ENCODE data around the gene IRF7. TPM values are rescaled to one million over a fixed set of nuclear protein-coding genes. Genes with fewer than 3 reads are reported as not detected.

The IRF7 gene
- total RNA-seq (2021) (8.7 and 8.8 TPM in 2 replicates), Bru-seq, nascent RNA (percentile 25 among the genes with signal in this experiment), BruChase-seq, experiment 1, labeled RNA remaining after a 2-hour chase (percentile 32 among the genes with signal in this experiment), BruChase-seq, experiment 2, labeled RNA remaining after a 6-hour chase (percentile 50 among the genes with signal in this experiment)
- long read RNA-seq, transcript IRF7-205 (11 exons, 1,974 nt), result major isoform, 13 of 27 reads
- long read RNA-seq, partial matches to known transcripts, result 2 of 27 reads
- long read RNA-seq, other reads (novel, unspliced or antisense), result 8 of 27 reads

DNA sequence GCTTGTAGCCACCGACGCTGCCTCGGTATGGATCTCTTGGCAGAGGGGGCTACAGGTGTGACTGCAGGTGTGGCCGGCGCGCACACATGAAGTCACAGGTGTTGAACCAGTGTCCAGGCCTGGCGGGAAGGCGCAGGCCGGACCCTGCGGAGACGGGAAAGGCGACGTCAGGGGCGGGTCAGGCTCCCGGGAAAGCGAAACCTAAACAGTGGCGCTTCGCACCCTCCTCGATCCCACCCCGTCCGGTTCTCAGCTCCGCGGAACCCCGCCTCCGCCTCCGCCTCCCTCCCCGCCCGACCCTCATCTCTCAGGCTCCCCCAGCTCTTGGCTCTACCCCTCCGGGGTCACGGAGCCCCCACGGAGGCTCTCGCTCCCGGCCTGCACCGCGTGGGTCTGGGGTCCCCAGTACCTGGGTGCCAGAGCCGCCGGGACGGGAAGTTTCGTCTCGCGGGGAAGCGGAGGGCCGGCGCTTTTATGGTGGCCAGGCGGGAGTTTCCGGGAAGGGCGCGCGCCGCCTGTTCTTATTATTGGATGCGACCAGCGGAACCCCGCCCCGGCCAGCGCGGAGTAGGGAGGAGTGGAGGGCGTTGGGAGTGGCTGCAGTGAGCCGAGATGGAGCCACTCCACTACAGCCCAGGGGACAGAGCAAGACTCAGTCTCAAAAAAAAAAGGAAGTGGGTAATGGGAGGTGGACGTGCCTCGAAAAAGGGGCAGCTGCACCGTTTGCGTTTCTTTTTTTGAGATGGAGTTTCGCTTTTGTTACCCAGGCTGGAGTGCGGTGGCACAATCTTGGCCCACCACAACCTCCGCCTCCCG, at the start of gene IRF7:
IRF7 (minus strand) TSS at position 447 of the 816 bp plus-strand sequence. CDS start 586 bp downstream, outside the sequence.
- Histone ChIP-seq H3K4me3 (ENCODE audit: low read depth, low read length, poor library complexity, severe bottlenecking) (peak within 1 kb of the TSS; percentile 67), H3K36me3 (ENCODE audit: insufficient read depth, low read length, poor library complexity, severe bottlenecking) (peaks cover 17% of the 10 kb centered on the region), H3K27ac (ENCODE audit: low read depth, low read length, poor library complexity, severe bottlenecking) (peak within 1 kb of the TSS; percentile 89), H3K9me3 (ENCODE audit: low read depth, low read length, poor library complexity, severe bottlenecking) (no peaks in the 10 kb centered on the region), H3K27me3 (replicated peaks; ENCODE audit: insufficient read depth, low read depth, low read length, poor library complexity) (no peaks in the 10 kb centered on the region), H3K4me1 (ENCODE audit: insufficient read depth, low read length, poor library complexity, severe bottlenecking) (no peaks in the 10 kb centered on the region)
- ChIA-PET CTCF (no interaction called here), POLR2A (ENCODE audit: low non-redundant PET) (no interaction called here)
- peak; percentile 94 for DNase-seq (ENCODE audit: low spot score)
- no peak for TF ChIP-seq EZH2 (IDR thresholded peaks at IDR 0.05; ENCODE audit: borderline replicate concordance, low read depth, low read length, poor library complexity, severe bottlenecking)
- TF ChIP-seq, protein P1, sequence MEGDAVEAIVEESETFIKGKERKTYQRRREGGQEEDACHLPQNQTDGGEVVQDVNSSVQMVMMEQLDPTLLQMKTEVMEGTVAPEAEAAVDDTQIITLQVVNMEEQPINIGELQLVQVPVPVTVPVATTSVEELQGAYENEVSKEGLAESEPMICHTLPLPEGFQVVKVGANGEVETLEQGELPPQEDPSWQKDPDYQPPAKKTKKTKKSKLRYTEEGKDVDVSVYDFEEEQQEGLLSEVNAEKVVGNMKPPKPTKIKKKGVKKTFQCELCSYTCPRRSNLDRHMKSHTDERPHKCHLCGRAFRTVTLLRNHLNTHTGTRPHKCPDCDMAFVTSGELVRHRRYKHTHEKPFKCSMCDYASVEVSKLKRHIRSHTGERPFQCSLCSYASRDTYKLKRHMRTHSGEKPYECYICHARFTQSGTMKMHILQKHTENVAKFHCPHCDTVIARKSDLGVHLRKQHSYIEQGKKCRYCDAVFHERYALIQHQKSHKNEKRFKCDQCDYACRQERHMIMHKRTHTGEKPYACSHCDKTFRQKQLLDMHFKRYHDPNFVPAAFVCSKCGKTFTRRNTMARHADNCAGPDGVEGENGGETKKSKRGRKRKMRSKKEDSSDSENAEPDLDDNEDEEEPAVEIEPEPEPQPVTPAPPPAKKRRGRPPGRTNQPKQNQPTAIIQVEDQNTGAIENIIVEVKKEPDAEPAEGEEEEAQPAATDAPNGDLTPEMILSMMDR (conservative IDR thresholded peaks at IDR 0.05; ENCODE audit: low read depth, low read length), result no peak
- intact Hi-C loops (cut with micrococcal nuclease; ENCODE audit: unreplicated experiment), result no loop called here
- BruUV-seq (replicated peaks), result no TSS peak

DNA sequence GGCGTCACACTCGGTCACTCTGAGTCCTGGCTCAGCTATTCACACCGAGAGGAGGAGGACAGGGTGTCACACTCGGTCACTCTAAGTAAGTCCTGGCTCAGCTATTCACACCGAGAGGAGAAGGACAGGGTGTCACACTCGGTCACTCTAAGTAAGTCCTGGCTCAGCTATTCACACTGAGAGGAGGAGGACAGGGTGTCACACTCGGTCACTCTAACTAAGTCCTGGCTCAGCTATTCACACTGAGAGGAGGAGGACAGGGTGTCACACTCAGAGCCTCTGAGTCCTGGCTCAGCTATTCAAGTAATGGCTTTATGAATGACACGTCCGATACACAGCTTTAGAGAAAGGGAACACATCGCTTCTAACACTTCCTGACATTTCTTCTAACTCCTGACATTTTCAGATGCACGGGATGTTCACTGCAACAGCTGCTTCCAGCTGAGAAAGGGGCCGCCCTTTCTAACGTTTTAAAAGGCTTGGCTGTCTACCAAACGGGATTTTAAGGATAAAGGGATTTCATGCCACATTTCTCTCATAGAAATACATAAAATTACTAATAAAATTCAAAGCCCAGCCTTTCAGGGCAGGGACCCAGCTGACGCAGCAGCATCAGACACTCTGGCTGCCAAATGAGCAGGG, 49.4 kb upstream of the IRF7 start:
- H3K27me3 ChIP-seq (replicated peaks; ENCODE audit: insufficient read depth, low read depth, low read length, poor library complexity), result no peaks in the 10 kb centered on the region
- H3K4me1 ChIP-seq (ENCODE audit: insufficient read depth, low read length, poor library complexity, severe bottlenecking), result peaks cover 17% of the 10 kb centered on the region
- BruUV-seq (replicated peaks), result no TSS peak
- peak; percentile 78 for DNase-seq (ENCODE audit: low spot score)
- TF ChIP-seq EZH2 (IDR thresholded peaks at IDR 0.05; ENCODE audit: borderline replicate concordance, low read depth, low read length, poor library complexity, severe bottlenecking), result no peak
- TF ChIP-seq, protein P1 (conservative IDR thresholded peaks at IDR 0.05; ENCODE audit: low read depth, low read length), result no peak
- intact Hi-C loops (cut with micrococcal nuclease; ENCODE audit: unreplicated experiment), result no loop called here
- H3K36me3 ChIP-seq (ENCODE audit: insufficient read depth, low read length, poor library complexity, severe bottlenecking), result peaks cover 9% of the 10 kb centered on the region
- POLR2A ChIA-PET (ENCODE audit: low non-redundant PET), result no interaction called here
- no peak overlapping the region for H3K4me3 ChIP-seq (ENCODE audit: low read depth, low read length, poor library complexity, severe bottlenecking)
- no peaks in the 10 kb centered on the region for H3K9me3 ChIP-seq (ENCODE audit: low read depth, low read length, poor library complexity, severe bottlenecking)
- CTCF ChIA-PET, result no interaction called here
- peak overlapping the region; percentile 47 for H3K27ac ChIP-seq (ENCODE audit: low read depth, low read length, poor library complexity, severe bottlenecking)

GRCh38 chr11:662689-663274, 47.0 kb upstream of the IRF7 start:
- Histone ChIP-seq H3K4me1 (ENCODE audit: insufficient read depth, low read length, poor library complexity, severe bottlenecking) (peaks cover 18% of the 10 kb centered on the region), H3K27ac (ENCODE audit: low read depth, low read length, poor library complexity, severe bottlenecking) (no peak overlapping the region), H3K36me3 (ENCODE audit: insufficient read depth, low read length, poor library complexity, severe bottlenecking) (peaks cover 9% of the 10 kb centered on the region), H3K9me3 (ENCODE audit: low read depth, low read length, poor library complexity, severe bottlenecking) (no peaks in the 10 kb centered on the region), H3K4me3 (ENCODE audit: low read depth, low read length, poor library complexity, severe bottlenecking) (no peak overlapping the region), H3K27me3 (replicated peaks; ENCODE audit: insufficient read depth, low read depth, low read length, poor library complexity) (no peaks in the 10 kb centered on the region)
- BruUV-seq (replicated peaks), result no TSS peak
- peak; percentile 41 for DNase-seq (ENCODE audit: low spot score)
- ChIA-PET CTCF (no interaction called here), POLR2A (ENCODE audit: low non-redundant PET) (no interaction called here)
- intact Hi-C loops (cut with micrococcal nuclease; ENCODE audit: unreplicated experiment), result loop anchor here (5.0 kb wide), 1 partner anchor 60 kb away; no protein-coding TSS in a partner anchor
- TF ChIP-seq, protein P1 (conservative IDR thresholded peaks at IDR 0.05; ENCODE audit: low read depth, low read length), result peak; percentile 69
- no peak for TF ChIP-seq EZH2 (IDR thresholded peaks at IDR 0.05; ENCODE audit: borderline replicate concordance, low read depth, low read length, poor library complexity, severe bottlenecking)

Measured in A673 (cell line).